Stomach (tissue), 4 donors: ENCODE data around the gene CHRNA1.

Source experiments
- POLR2A ChIP-seq, 4 donors: fragments of 450-650 bp; IDR thresholded peaks; one replicate each; pipeline ENCODE4 v1.6.1; 2016; ENCODE audit warnings: antibody characterized with exemption in 4 of 4, control low read depth in 2 of 4, mild to moderate bottlenecking in 1 of 4, moderate library complexity in 1 of 4
- POLR2AphosphoS5 ChIP-seq, 3 donors: sonication (generic); formaldehyde crosslinking; IDR thresholded peaks; one replicate each; pipeline ENCODE4 v1.6.1; 2016; ENCODE audit warnings: antibody characterized with exemption in 3 of 3
- TF ChIP-seq, protein P1 (sequence below), 7 experiments: fragments of 450-650 bp in 4 of 7; fragments of 200-600 bp in 3 of 7; sonication (generic) in 3 of 7; IDR thresholded peaks; one replicate each; pipeline ENCODE4 v1.5.1; 2016 to 2019; ENCODE audit warnings: antibody characterized with exemption in 7 of 7, control low read depth in 2 of 7, mild to moderate bottlenecking in 1 of 7

DNA sequence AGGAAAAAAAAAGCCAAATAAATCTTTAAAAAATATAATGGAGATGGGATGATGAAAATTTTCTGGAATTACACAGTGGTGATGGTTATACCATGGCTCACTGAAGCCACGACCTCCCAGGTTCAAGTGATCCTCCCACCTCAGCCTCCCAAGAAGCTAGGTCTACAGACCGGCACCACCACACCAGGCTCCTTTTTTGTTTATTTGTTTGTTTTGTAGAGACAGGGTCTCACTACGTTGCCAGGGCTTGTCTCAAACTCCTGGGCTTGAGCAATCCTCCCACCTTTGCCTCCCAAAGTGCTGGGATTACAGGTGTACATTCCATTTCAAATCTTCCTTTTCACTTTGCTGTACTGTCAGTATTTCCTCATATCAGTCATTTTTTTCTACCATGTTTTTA, 61.7 kb downstream of the CHRNA1 start:
- no peak for TF ChIP-seq POLR2A (IDR thresholded peaks at IDR 0.05)
- TF ChIP-seq, protein P1, sequence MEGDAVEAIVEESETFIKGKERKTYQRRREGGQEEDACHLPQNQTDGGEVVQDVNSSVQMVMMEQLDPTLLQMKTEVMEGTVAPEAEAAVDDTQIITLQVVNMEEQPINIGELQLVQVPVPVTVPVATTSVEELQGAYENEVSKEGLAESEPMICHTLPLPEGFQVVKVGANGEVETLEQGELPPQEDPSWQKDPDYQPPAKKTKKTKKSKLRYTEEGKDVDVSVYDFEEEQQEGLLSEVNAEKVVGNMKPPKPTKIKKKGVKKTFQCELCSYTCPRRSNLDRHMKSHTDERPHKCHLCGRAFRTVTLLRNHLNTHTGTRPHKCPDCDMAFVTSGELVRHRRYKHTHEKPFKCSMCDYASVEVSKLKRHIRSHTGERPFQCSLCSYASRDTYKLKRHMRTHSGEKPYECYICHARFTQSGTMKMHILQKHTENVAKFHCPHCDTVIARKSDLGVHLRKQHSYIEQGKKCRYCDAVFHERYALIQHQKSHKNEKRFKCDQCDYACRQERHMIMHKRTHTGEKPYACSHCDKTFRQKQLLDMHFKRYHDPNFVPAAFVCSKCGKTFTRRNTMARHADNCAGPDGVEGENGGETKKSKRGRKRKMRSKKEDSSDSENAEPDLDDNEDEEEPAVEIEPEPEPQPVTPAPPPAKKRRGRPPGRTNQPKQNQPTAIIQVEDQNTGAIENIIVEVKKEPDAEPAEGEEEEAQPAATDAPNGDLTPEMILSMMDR (IDR thresholded peaks at IDR 0.05): no peak
- TF ChIP-seq POLR2AphosphoS5 (IDR thresholded peaks at IDR 0.05): no peak
